C4-2B (cell line): ENCODE results near the gene THAP6.

Experiments
- H3K27ac ChIP-seq: fragments of 450-650 bp; 2 replicates; pipeline ENCODE4 v1.5.1; 2017
- CTCF ChIP-seq: fragments of 450-650 bp; conservative IDR thresholded peaks from 2 replicates; pipeline ENCODE4 v1.5.1; 2017; ENCODE audit warnings: mild to moderate bottlenecking
- ZFX ChIP-seq: fragments of 450-650 bp; IDR thresholded peaks from 2 replicates; pipeline ENCODE4 v1.6.1; 2017

Gene THAP6

GRCh38 chr4:75564023-75564422, 49.8 kb downstream of the THAP6 start:
- H3K27ac ChIP-seq = no peak overlapping the region
- TF ChIP-seq CTCF (no peak), ZFX (no peak)

- H3K27ac ChIP-seq = no peak overlapping the region
- TF ChIP-seq CTCF = no peak
- no peak for TF ChIP-seq ZFX
Observed at GRCh38 chr4:75565481-75565880, 51.2 kb downstream of the THAP6 start.

GRCh38 chr4:75566911-75567310, 52.6 kb downstream of the THAP6 start:
- TF ChIP-seq ZFX = no peak
- no peak for TF ChIP-seq CTCF
- H3K27ac ChIP-seq = no peak overlapping the region

GRCh38 chr4:75567725-75568124, 53.5 kb downstream of the THAP6 start:
- H3K27ac ChIP-seq = no peak overlapping the region
- no peak for TF ChIP-seq CTCF
- TF ChIP-seq ZFX = no peak
